Measurements from ENCODE around the gene AHNAK2. TPM values are rescaled to one million over a fixed set of nuclear protein-coding genes. Genes with fewer than 3 reads are reported as not detected.
A peak's percentile ranks its signal among the peaks of the same experiment; 100 is the strongest.

AHNAK2 gene
- total and polyA plus RNA-seq, 2 of the 13 experiments (the other 11 are each of a cell fraction or from before 2014, with no cell fraction given) = 0.11 to 0.18 TPM

DNA sequence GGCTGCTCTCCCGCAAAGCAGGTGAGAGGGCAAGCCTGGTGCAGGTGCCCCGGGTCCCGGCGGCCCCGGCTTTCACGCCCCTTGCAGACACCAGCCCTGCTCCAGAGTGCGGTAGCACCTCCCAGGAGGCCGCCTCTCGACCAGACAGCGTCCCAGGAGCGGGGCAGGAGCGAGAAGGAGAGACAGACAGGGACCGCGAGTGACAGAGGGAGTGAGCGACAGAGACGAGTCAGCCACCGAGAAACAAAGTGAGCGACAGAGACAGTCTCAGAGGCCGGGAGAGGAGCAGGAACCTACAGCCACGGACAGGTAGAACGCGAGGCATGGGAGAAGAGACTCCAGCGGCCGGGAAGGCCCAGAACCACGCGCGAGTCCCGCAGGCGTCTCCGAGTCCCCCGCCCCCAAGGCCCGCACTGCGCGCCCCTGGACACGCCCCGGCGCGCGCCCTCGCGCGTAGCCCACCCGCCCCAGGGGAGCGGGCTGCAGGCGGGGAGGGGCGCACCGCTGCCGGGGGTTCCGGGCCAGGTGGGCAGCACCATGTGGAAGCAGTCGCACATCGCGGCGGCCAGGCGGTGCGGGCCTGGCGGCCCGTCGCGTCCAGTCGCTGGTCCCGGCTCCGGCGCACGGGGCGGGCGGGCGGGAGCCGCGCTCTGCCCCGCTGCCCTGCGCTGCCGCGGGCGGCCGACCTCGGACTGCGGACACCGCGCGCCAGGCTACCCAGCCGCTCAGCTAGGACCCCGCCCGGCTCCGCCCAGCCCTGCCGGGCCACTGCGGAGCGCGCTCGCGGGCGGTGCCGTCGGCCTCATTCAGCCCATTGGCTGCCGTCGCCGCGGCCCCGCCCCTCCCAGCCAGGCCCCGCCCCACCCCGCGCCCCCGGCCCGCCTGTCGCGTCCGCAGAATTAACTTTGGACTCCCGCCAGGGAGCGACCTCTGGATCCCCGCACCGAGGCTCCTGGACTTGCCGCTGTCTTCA is at the start of gene AHNAK2 (continued):
- TF ChIP-seq, protein P1, sequence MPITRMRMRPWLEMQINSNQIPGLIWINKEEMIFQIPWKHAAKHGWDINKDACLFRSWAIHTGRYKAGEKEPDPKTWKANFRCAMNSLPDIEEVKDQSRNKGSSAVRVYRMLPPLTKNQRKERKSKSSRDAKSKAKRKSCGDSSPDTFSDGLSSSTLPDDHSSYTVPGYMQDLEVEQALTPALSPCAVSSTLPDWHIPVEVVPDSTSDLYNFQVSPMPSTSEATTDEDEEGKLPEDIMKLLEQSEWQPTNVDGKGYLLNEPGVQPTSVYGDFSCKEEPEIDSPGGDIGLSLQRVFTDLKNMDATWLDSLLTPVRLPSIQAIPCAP (CRISPR knock-in tag; IDR thresholded peaks at IDR 0.05; ENCODE audit: low read depth) = no peak
- TF ChIP-seq HOXA3 (CRISPR knock-in tag; IDR thresholded peaks at IDR 0.05) (0 out of 2 replicates have a peak, but pooled peaks have one; percentile 21), TAF1 (CRISPR knock-in tag; IDR thresholded peaks at IDR 0.05) (peak; percentile 48; the same call in 1 of the 2 replicates), SKI (IDR thresholded peaks at IDR 0.05; ENCODE audit: partially characterized antibody) (peak; percentile 17), ZNF777 (CRISPR knock-in tag; IDR thresholded peaks at IDR 0.05) (peak; percentile 30; the same call in 1 of the 2 replicates), ZSCAN21 (CRISPR knock-in tag; IDR thresholded peaks at IDR 0.05; ENCODE audit: borderline replicate concordance) (peak; percentile 16; the same call in 1 of the 2 replicates), EZH2 (conservative IDR thresholded peaks at IDR 0.05; ENCODE audit: low read depth, low read length) (no peak), ZNF766 (CRISPR knock-in tag; IDR thresholded peaks at IDR 0.05; ENCODE audit: borderline replicate concordance) (no peak), PHF21A (CRISPR knock-in tag; IDR thresholded peaks at IDR 0.05) (peak; percentile 17; the same call in 1 of the 2 replicates), SAP130 (CRISPR knock-in tag; IDR thresholded peaks at IDR 0.05; ENCODE audit: low read depth) (peak; percentile 28; the same call in 1 of the 2 replicates), KDM5B (CRISPR knock-in tag; IDR thresholded peaks at IDR 0.05; ENCODE audit: borderline replicate concordance) (no peak)
- TF ChIP-seq, protein P2, sequence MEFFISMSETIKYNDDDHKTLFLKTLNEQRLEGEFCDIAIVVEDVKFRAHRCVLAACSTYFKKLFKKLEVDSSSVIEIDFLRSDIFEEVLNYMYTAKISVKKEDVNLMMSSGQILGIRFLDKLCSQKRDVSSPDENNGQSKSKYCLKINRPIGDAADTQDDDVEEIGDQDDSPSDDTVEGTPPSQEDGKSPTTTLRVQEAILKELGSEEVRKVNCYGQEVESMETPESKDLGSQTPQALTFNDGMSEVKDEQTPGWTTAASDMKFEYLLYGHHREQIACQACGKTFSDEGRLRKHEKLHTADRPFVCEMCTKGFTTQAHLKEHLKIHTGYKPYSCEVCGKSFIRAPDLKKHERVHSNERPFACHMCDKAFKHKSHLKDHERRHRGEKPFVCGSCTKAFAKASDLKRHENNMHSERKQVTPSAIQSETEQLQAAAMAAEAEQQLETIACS (CRISPR knock-in tag; IDR thresholded peaks at IDR 0.05) = 0 out of 2 replicates have a peak, but pooled peaks have one; percentile 14
- TF ChIP-seq, protein P3, sequence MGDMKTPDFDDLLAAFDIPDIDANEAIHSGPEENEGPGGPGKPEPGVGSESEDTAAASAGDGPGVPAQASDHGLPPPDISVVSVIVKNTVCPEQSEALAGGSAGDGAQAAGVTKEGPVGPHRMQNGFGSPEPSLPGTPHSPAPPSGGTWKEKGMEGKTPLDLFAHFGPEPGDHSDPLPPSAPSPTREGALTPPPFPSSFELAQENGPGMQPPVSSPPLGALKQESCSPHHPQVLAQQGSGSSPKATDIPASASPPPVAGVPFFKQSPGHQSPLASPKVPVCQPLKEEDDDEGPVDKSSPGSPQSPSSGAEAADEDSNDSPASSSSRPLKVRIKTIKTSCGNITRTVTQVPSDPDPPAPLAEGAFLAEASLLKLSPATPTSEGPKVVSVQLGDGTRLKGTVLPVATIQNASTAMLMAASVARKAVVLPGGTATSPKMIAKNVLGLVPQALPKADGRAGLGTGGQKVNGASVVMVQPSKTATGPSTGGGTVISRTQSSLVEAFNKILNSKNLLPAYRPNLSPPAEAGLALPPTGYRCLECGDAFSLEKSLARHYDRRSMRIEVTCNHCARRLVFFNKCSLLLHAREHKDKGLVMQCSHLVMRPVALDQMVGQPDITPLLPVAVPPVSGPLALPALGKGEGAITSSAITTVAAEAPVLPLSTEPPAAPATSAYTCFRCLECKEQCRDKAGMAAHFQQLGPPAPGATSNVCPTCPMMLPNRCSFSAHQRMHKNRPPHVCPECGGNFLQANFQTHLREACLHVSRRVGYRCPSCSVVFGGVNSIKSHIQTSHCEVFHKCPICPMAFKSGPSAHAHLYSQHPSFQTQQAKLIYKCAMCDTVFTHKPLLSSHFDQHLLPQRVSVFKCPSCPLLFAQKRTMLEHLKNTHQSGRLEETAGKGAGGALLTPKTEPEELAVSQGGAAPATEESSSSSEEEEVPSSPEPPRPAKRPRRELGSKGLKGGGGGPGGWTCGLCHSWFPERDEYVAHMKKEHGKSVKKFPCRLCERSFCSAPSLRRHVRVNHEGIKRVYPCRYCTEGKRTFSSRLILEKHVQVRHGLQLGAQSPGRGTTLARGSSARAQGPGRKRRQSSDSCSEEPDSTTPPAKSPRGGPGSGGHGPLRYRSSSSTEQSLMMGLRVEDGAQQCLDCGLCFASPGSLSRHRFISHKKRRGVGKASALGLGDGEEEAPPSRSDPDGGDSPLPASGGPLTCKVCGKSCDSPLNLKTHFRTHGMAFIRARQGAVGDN (CRISPR knock-in tag; IDR thresholded peaks at IDR 0.05) = peak; percentile 14; the same call in 1 of the 2 replicates
- TF ChIP-seq, protein P4, sequence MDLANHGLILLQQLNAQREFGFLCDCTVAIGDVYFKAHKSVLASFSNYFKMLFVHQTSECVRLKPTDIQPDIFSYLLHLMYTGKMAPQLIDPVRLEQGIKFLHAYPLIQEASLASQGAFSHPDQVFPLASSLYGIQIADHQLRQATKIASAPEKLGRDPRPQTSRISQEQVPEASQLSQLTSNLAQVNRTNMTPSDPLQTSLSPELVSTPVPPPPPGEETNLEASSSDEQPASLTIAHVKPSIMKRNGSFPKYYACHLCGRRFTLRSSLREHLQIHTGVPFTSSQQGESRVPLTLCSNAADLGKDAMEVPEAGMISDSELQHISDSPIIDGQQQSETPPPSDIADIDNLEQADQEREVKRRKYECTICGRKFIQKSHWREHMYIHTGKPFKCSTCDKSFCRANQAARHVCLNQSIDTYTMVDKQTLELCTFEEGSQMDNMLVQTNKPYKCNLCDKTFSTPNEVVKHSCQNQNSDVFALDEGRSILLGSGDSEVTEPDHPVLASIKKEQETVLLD (CRISPR knock-in tag; IDR thresholded peaks at IDR 0.05; ENCODE audit: low read depth) = no peak
